Metanephros (tissue), 2 donors: Measurements from ENCODE around the gene YY2. TPM values are rescaled to one million over a fixed set of nuclear protein-coding genes. Genes with fewer than 3 reads are reported as not detected.

ENCODE experiments used
- small RNA-seq: library from RNA; depleted of rRNA; stranded (forward); fragments of <200 nt; gene quantifications from one replicate; pipeline ENCODE3, GENCODE V24; 2014; ENCODE audit warnings: low replicate concordance
- total RNA-seq: library from RNA; depleted of rRNA; stranded (reverse); fragments of >200 nt; gene quantifications from one replicate; pipeline ENCODE4 v1.2.3, GENCODE V29; 2014

YY2 gene
- total RNA-seq, result 2.5 TPM

GRCh38 chrX:21855937-21856415, at the start of gene YY2:
TSS of gene YY2 (plus strand) at chrX:21855987. CDS start at chrX:21856485, 498 bp downstream.

GRCh38 chrX:21839334-21840192, 16.2 kb upstream of the YY2 start, which contains the start of gene MBTPS2:
TSS of gene MBTPS2 (plus strand) at chrX:21839617. CDS start at chrX:21839735, 118 bp downstream.

Small RNA genes lying within 50 kb of the gene (small RNA-seq; reads per million reads assigned to genes)
- not detected for gene U73479.1

Other genes starting within 250 kb of the YY2 start
- 0.53 TPM for gene KLHL34, start 197.7 kb upstream of the YY2 start, total RNA-seq
- gene SMPX, start 97.9 kb upstream of the YY2 start, total RNA-seq, result 73.3 TPM
- 16.9 TPM for gene MBTPS2, start 16.4 kb upstream of the YY2 start, total RNA-seq
- 102 TPM for gene SMS, start 84.7 kb downstream of the YY2 start, total RNA-seq
- gene PHEX, start 176.3 kb downstream of the YY2 start, total RNA-seq, result 0.18 TPM